Tibial nerve (tissue), 4 donors: ENCODE data around the gene TFR2. TPM values are rescaled to one million over a fixed set of nuclear protein-coding genes. Genes with fewer than 3 reads are reported as not detected.

Experiments used
- DNase-seq, 2 donors: peaks; one replicate each; pipeline ENCODE4 v3.0.0-alpha.2; 2019; ENCODE audit warnings: low spot score in 2 of 2
- H3K27ac ChIP-seq, 4 donors: fragments of 200-600 bp; sonication (generic) in 3 of 4; one replicate each; pipeline ENCODE4 v1.5.1; 2017 to 2019; ENCODE audit warnings: mild to moderate bottlenecking in 1 of 4
- H3K27me3 ChIP-seq, 2 donors: fragments of 200-600 bp; sonication (generic) in 1 of 2; one replicate each; pipeline versions ENCODE4 v1.5.1 to v1.6.0; 2017 to 2019
- H3K36me3 ChIP-seq, 3 donors: fragments of 200-600 bp; sonication (generic); one replicate each; pipeline ENCODE4 v1.5.1; 2018 to 2019
- H3K4me1 ChIP-seq, 4 donors: fragments of 200-600 bp; sonication (generic) in 3 of 4; one replicate each; pipeline ENCODE4 v1.5.1; 2017 to 2019
- H3K4me3 ChIP-seq, 4 donors: fragments of 200-600 bp; sonication (generic) in 3 of 4; one replicate each; pipeline ENCODE4 v1.5.1; 2017 to 2019; ENCODE audit warnings: mild to moderate bottlenecking in 1 of 4, moderate library complexity in 1 of 4
- H3K9me3 ChIP-seq, 4 donors: fragments of 200-600 bp; sonication (generic) in 3 of 4; one replicate each; pipeline ENCODE4 v1.5.1; 2017 to 2019
- EP300 ChIP-seq, 2 donors: sonication (generic); formaldehyde crosslinking; IDR thresholded peaks; one replicate each; pipeline ENCODE4 v1.6.1; 2017; ENCODE audit warnings: antibody characterized with exemption in 2 of 2, mild to moderate bottlenecking in 1 of 2
- POLR2A ChIP-seq, 2 donors: fragments of 450-650 bp; IDR thresholded peaks; one replicate each; pipeline ENCODE4 v1.6.1; 2017; ENCODE audit warnings: antibody characterized with exemption in 2 of 2, mild to moderate bottlenecking in 2 of 2, moderate library complexity in 2 of 2
- WGBS, 2 donors: methylation state at CpG; one replicate each; pipeline ENCODE4 v1.1.5; 2018; 5-methylcytosine and 5-hydroxymethylcytosine counted together
- total RNA-seq, 4 donors: library from RNA; depleted of rRNA; stranded (reverse); fragments of >200 nt; gene quantifications; one replicate each; pipeline ENCODE4 v1.1.0, GENCODE V29; 2016
- TF ChIP-seq, protein P1 (sequence below), 5 experiments: fragments of 200-600 bp in 3 of 5; fragments of 450-650 bp in 2 of 5; sonication (generic) in 3 of 5; IDR thresholded peaks; one replicate each; pipeline ENCODE4 v1.5.1; 2016 to 2019; ENCODE audit warnings: antibody characterized with exemption in 5 of 5, mild to moderate bottlenecking in 3 of 5, moderate library complexity in 2 of 5

The TFR2 gene
- 1 to 10 TPM in 1 of 4 donors, not detected in 3; 2.1 TPM for total RNA-seq

DNA sequence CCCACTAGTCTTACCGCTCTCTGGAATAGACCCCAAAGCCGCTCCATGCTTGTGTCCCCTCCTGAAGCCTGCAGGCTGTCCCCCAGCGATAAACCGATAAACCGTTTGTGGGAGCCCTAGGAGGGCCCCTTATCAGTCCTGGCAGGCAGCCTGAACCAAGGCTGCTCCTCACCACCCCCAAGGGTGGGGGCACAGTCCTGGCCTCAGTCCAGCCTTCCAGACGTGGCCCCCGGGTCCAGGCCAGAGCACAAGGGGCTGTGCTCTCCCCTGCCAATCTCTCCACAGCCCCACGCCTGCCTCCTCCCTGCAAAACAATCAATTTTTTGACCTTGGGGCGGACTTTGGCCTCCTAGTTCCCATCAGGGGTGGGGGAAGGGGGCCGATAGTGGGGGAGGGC is at the start of gene TFR2:
TFR2 (minus strand) TSS at position 90 of the 397 bp plus-strand sequence; CDS start at position 47, 43 bp downstream.
- no peaks in the 10 kb centered on the region for H3K9me3 ChIP-seq
- H3K4me3 ChIP-seq: no peak within 1 kb of the TSS
- 49 to 60% methylated on average over 7 to 10 of the region's 10 CpGs for whole genome bisulfite sequencing, 2 donors
- no peaks in the 10 kb centered on the region for H3K4me1 ChIP-seq
- no peak for DNase-seq
- H3K27ac ChIP-seq: no peak within 1 kb of the TSS
- H3K36me3 ChIP-seq: no peaks in the 10 kb centered on the region
- TF ChIP-seq POLR2A (IDR thresholded peaks at IDR 0.05) (no peak), EP300 (IDR thresholded peaks at IDR 0.05) (no peak)
- TF ChIP-seq, protein P1, sequence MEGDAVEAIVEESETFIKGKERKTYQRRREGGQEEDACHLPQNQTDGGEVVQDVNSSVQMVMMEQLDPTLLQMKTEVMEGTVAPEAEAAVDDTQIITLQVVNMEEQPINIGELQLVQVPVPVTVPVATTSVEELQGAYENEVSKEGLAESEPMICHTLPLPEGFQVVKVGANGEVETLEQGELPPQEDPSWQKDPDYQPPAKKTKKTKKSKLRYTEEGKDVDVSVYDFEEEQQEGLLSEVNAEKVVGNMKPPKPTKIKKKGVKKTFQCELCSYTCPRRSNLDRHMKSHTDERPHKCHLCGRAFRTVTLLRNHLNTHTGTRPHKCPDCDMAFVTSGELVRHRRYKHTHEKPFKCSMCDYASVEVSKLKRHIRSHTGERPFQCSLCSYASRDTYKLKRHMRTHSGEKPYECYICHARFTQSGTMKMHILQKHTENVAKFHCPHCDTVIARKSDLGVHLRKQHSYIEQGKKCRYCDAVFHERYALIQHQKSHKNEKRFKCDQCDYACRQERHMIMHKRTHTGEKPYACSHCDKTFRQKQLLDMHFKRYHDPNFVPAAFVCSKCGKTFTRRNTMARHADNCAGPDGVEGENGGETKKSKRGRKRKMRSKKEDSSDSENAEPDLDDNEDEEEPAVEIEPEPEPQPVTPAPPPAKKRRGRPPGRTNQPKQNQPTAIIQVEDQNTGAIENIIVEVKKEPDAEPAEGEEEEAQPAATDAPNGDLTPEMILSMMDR (IDR thresholded peaks at IDR 0.05): no peak
- peaks cover 0 to 63% of the 10 kb centered on the region in 2 donors for H3K27me3 ChIP-seq

DNA sequence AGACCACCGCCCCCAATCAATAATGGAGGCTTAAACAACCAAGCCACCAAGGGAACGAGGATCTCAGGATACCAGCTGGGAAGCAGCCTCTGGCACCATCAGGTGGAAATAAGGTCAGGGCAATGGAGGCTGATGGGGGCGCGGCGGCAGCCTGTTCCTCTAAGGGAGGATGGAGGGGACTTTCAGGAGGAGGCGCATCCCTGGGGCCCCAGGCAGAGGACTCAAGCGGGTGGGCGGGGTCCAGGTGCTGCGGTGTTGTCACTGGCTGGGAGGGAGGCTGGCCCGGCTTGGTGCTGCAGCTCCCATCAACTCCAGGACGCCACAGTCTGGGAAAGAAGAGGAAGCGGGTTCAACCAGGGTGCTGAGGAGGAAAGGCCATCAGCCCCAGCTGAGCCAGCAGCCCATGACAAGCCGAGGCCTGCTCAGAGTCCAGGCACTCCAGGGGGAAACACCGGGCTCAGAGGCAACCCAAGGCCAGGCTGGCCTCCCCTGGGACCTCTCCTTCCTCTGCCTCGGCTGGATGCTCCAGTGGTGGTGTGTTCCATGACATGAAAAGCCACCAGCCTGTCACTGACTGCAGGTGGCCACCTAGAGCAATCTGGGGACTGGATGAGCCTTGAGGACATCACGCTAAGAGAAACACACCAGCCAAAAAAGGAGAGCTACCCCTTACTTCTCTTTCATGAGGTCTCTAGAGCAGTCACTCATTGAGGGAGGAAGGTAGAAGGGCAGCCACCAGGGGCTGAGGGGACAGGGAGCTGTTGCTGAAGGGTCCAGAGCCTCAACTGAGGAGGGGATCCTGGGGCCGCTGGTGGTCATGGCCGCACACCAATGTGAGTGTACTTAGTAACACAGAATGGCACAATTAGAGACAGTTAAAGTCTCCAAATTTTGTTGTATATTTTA is 48.1 kb upstream of the TFR2 start:
- Histone ChIP-seq H3K4me1 (peaks cover 0 to 66% (median 52%) of the 10 kb centered on the region in 4 donors), H3K27me3 (no peaks in the 10 kb centered on the region)
- WGBS, 2 donors: 77 to 81% methylated on average over 16 to 18 of the region's 18 CpGs

DNA sequence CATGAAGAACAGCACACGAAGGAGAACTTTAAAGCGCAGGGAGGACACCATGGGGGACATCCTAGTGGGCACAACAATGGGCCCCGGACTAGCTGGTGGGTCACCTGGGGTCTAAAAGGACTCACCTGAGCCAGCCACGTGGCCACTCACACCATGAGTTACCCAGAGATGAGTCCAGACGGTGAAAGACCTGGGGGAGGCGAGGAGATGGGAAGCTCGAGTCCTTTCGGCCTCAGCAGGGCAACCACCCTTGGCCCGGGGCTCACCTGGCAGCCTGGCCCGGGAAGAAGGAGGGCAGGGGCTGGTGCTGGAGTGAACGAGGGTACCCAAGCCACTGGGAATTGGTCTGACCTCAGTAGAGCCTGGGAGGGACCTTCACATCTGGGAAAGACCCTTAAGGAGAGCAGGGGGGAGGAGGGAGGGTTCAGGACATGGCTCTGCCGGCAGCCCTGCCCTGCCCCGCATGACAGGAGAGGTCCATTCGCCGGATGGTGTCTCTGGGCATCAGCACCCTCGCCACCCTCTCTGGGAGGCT is 47.0 kb upstream of the TFR2 start:
- Histone ChIP-seq H3K4me3 (no peak overlapping the region), H3K4me1 (peaks cover 0 to 65% (median 51%) of the 10 kb centered on the region in 4 donors), H3K27me3 (no peaks in the 10 kb centered on the region), H3K9me3 (no peaks in the 10 kb centered on the region), H3K36me3 (peaks cover 9 to 55% (median 38%) of the 10 kb centered on the region in 3 donors), H3K27ac (peak overlapping the region in 2 of 4 donors; percentile 60 to 67)
- DNase-seq: no peak
- TF ChIP-seq, protein P1 (IDR thresholded peaks at IDR 0.05): no peak
- TF ChIP-seq POLR2A (IDR thresholded peaks at IDR 0.05) (no peak), EP300 (IDR thresholded peaks at IDR 0.05) (no peak)
- 75 to 80% methylated on average over 16 of the region's 16 CpGs for WGBS, 2 donors

More for the DNA sequence above, 48.1 kb upstream of the TFR2 start:
- Histone ChIP-seq H3K9me3 (no peaks in the 10 kb centered on the region), H3K4me3 (no peak overlapping the region), H3K27ac (peak overlapping the region in 2 of 4 donors; percentile 40 to 67), H3K36me3 (peaks cover 1 to 44% (median 29%) of the 10 kb centered on the region in 3 donors)
- DNase-seq: no peak
- TF ChIP-seq POLR2A (IDR thresholded peaks at IDR 0.05) (no peak), EP300 (IDR thresholded peaks at IDR 0.05) (no peak)
- TF ChIP-seq, protein P1 (IDR thresholded peaks at IDR 0.05): no peak

DNA sequence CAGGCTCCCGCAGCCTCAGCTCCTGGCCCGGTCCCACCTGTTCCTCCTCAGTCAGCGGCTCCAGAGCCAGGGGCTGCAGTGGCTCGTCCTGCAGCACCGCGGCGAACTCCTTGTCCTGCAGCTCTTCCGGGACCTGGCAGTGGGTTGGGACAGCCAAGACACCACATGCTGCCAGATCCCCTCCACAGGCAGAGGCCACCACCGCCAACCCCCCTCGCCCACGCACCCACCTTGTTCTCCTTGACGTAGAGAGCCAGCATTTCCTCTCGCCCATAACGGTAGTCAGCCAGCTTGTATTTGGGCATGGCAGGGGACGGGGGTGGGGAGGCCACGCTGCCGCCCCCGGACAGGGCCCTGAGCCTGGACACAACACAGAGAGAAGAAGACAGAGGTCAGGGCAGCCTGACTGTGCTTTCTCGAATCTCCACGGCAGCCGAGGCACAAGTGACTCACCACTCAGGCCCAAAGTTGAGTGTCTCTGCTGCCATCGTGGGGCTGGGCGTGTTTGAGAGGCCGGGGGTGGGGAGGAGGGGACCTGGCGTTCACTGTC is 46.5 kb upstream of the TFR2 start:
- peaks cover 9 to 61% (median 42%) of the 10 kb centered on the region in 3 donors for H3K36me3 ChIP-seq
- no peak overlapping the region for H3K4me3 ChIP-seq
- DNase-seq: no peak
- H3K4me1 ChIP-seq: peaks cover 0 to 60% (median 47%) of the 10 kb centered on the region in 4 donors
- 66 to 77% methylated on average over 20 to 25 of the region's 25 CpGs for WGBS, 2 donors
- H3K27ac ChIP-seq: peak overlapping the region in 2 of 4 donors; percentile 60 to 67
- TF ChIP-seq, protein P1 (IDR thresholded peaks at IDR 0.05): no peak
- TF ChIP-seq POLR2A (IDR thresholded peaks at IDR 0.05) (no peak), EP300 (IDR thresholded peaks at IDR 0.05) (no peak)
- no peaks in the 10 kb centered on the region for H3K27me3 ChIP-seq
- no peaks in the 10 kb centered on the region for H3K9me3 ChIP-seq
